Measurements from ENCODE around the gene VAMP8.
"Not testable (repeated sequence)": the region's sequence is repeated elsewhere in the genome, so short reads cannot be mapped to it uniquely, and the experiment has no call there.

Gene VAMP8

GRCh38 chr2:85583667-85584353 lies 6.4 kb downstream of the VAMP8 start:
- DNase-seq: peak; percentile 37

- no peak for DNase-seq
Observed at GRCh38 chr2:85584354-85584856, 7.0 kb downstream of the VAMP8 start, which contains the start of gene VAMP5. VAMP5 (plus strand) TSS chr2:85584431; CDS start chr2:85584491, 60 bp downstream.

- DNase-seq: no peak
Observed at GRCh38 chr2:85584857-85585780, 7.7 kb downstream of the VAMP8 start.

- DNase-seq: no peak
Observed at GRCh38 chr2:85585781-85586105, 8.4 kb downstream of the VAMP8 start.

- DNase-seq: no peak
Observed at GRCh38 chr2:85588236-85588635, 10.8 kb downstream of the VAMP8 start.

- DNase-seq: no peak
Observed at GRCh38 chr2:85588645-85589044, 11.3 kb downstream of the VAMP8 start.

- no peak for DNase-seq
Observed at GRCh38 chr2:85589181-85589580, 11.8 kb downstream of the VAMP8 start.

- no peak for DNase-seq
Observed at GRCh38 chr2:85589982-85590791, 12.8 kb downstream of the VAMP8 start.

- no peak for DNase-seq
Observed at GRCh38 chr2:85590950-85591349, 13.6 kb downstream of the VAMP8 start.

- DNase-seq: no peak
Observed at GRCh38 chr2:85591563-85591962, 14.2 kb downstream of the VAMP8 start.

- not testable (repeated sequence) for DNase-seq
Observed at GRCh38 chr2:85592299-85592698, 14.9 kb downstream of the VAMP8 start.

- no peak for DNase-seq
Observed at GRCh38 chr2:85593023-85593422, 15.6 kb downstream of the VAMP8 start.

GRCh38 chr2:85594715-85595300 lies 17.4 kb downstream of the VAMP8 start:
- DNase-seq: no peak

GRCh38 chr2:85595301-85596025 lies 18.1 kb downstream of the VAMP8 start, which contains the start of gene RNF181:
RNF181 (plus strand) TSS chr2:85595745; CDS start chr2:85595764, 19 bp downstream.
- peak; percentile 96 for DNase-seq

GRCh38 chr2:85596026-85596333 lies 18.6 kb downstream of the VAMP8 start:
- DNase-seq: no peak

GRCh38 chr2:85596486-85597143 lies 19.2 kb downstream of the VAMP8 start:
- DNase-seq: no peak

- DNase-seq: no peak
Observed at GRCh38 chr2:85597241-85597640, 19.9 kb downstream of the VAMP8 start.

- no peak for DNase-seq
Observed at GRCh38 chr2:85598594-85599340, 21.4 kb downstream of the VAMP8 start.

GRCh38 chr2:85599468-85600234 lies 22.3 kb downstream of the VAMP8 start:
- DNase-seq: no peak

- DNase-seq: no peak
Observed at GRCh38 chr2:85600235-85600575, 22.8 kb downstream of the VAMP8 start.
